AML-193 (cell line): ENCODE measurements around the gene DNAH11.
A peak's percentile ranks its signal among the peaks of the same experiment; 100 is the strongest.
"Not testable (repeated sequence)": the region's sequence is repeated elsewhere in the genome, so short reads cannot be mapped to it uniquely, and the experiment has no call there.

Experiments used
- DNase-seq, 2 experiments: peaks; one replicate each; lab custom pipeline; 2025; lab: John Stamatoyannopoulos, UW

The DNAH11 gene

GRCh38 chr7:21542891-21543527 lies at the start of gene DNAH11:
TSS of gene DNAH11 (plus strand) at chr7:21543039. CDS start at chr7:21543246, 207 bp downstream.
- no peak for DNase-seq

GRCh38 chr7:21495731-21496130 lies 47.1 kb upstream of the DNAH11 start:
- DNase-seq = no peak

GRCh38 chr7:21497072-21497471 lies 45.8 kb upstream of the DNAH11 start:
- DNase-seq = no peak

GRCh38 chr7:21500117-21500832 lies 42.6 kb upstream of the DNAH11 start:
- DNase-seq = no peak

- DNase-seq = no peak
Observed at GRCh38 chr7:21504021-21504420, 38.8 kb upstream of the DNAH11 start.

- DNase-seq = peak; percentile 3 to 10
Observed at GRCh38 chr7:21507627-21508343, 35.1 kb upstream of the DNAH11 start.

GRCh38 chr7:21508538-21508937 lies 34.3 kb upstream of the DNAH11 start:
- DNase-seq = no peak

- DNase-seq = no peak
Observed at GRCh38 chr7:21514062-21514461, 28.8 kb upstream of the DNAH11 start.

GRCh38 chr7:21524680-21525079 lies 18.2 kb upstream of the DNAH11 start:
- no peak for DNase-seq

GRCh38 chr7:21526007-21526406 lies 16.8 kb upstream of the DNAH11 start:
- peak; percentile 7 to 9 for DNase-seq

- DNase-seq = no peak
Observed at GRCh38 chr7:21526448-21526847, 16.4 kb upstream of the DNAH11 start.

- not testable (repeated sequence) for DNase-seq
Observed at GRCh38 chr7:21532485-21532884, 10.4 kb upstream of the DNAH11 start.

GRCh38 chr7:21533646-21534045 lies 9.2 kb upstream of the DNAH11 start:
- DNase-seq = not testable (repeated sequence)

GRCh38 chr7:21536445-21537118 lies 6.3 kb upstream of the DNAH11 start:
- not testable (repeated sequence) for DNase-seq

- DNase-seq = no peak
Observed at GRCh38 chr7:21538936-21539495, 3.8 kb upstream of the DNAH11 start.

GRCh38 chr7:21543528-21544302 lies 876 bp downstream of the DNAH11 start:
- no peak for DNase-seq

GRCh38 chr7:21544303-21544656 lies 1.4 kb downstream of the DNAH11 start:
- no peak for DNase-seq

GRCh38 chr7:21544715-21545114 lies 1.9 kb downstream of the DNAH11 start:
- no peak for DNase-seq

- DNase-seq = no peak
Observed at GRCh38 chr7:21547501-21547900, 4.7 kb downstream of the DNAH11 start.

GRCh38 chr7:21548491-21548890 lies 5.7 kb downstream of the DNAH11 start:
- no peak for DNase-seq

- no peak for DNase-seq
Observed at GRCh38 chr7:21550076-21550475, 7.2 kb downstream of the DNAH11 start.
